H9 (cell line): Measurements from ENCODE around the gene AKT1S1. TPM values are rescaled to one million over a fixed set of nuclear protein-coding genes. Genes with fewer than 3 reads are reported as not detected.

ENCODE experiments used
- DNase-seq: peaks from one replicate; pipeline ENCODE4 v3.0.0-alpha.2; 2017
- H2AFZ ChIP-seq: one replicate; pipeline ENCODE4 v1.6.1; 2013; ENCODE audit warnings: mild to moderate bottlenecking, low read length, control low read depth, moderate library complexity
- H2AK5ac ChIP-seq: 2 replicates; pipeline ENCODE4 v1.6.1; 2013; ENCODE audit warnings: low read length, control low read depth, mixed read lengths; ENCODE audit not compliant: insufficient read length
- H2BK120ac ChIP-seq: one replicate; pipeline ENCODE4 v1.6.1; 2013; ENCODE audit warnings: low read depth, mild to moderate bottlenecking, low read length, control low read depth, inconsistent platforms; ENCODE audit not compliant: poor library complexity, severe bottlenecking
- H2BK12ac ChIP-seq: 2 replicates; pipeline ENCODE4 v1.6.1; 2013; ENCODE audit warnings: low read length, control low read depth, mixed read lengths, low read depth; ENCODE audit not compliant: insufficient read length
- H2BK15ac ChIP-seq: 2 replicates; pipeline ENCODE4 v1.6.1; 2013; ENCODE audit warnings: low read depth, low read length, control low read depth
- H2BK20ac ChIP-seq: one replicate; pipeline ENCODE4 v1.6.1; 2013; ENCODE audit warnings: low read depth, mild to moderate bottlenecking, low read length, control low read depth, inconsistent platforms; ENCODE audit not compliant: poor library complexity, severe bottlenecking
- H2BK5ac ChIP-seq: 2 replicates; pipeline ENCODE4 v1.6.1; 2013; ENCODE audit warnings: low read length, control low read depth, mixed read lengths; ENCODE audit not compliant: insufficient read length
- H3K14ac ChIP-seq: 2 replicates; pipeline ENCODE4 v1.6.1; 2013; ENCODE audit warnings: low read length, control low read depth; ENCODE audit not compliant: insufficient read depth
- H3K18ac ChIP-seq: 2 replicates; pipeline ENCODE4 v1.6.1; 2013; ENCODE audit warnings: low read depth, mild to moderate bottlenecking, mixed read lengths, low read length, control low read depth; ENCODE audit not compliant: insufficient read length
- H3K23ac ChIP-seq: 2 replicates; pipeline ENCODE4 v1.6.1; 2013; ENCODE audit warnings: low read length, control low read depth, mixed read lengths, low read depth; ENCODE audit not compliant: insufficient read length
- H3K23me2 ChIP-seq: 2 replicates; pipeline ENCODE4 v1.6.1; 2013; ENCODE audit warnings: low read depth, mild to moderate bottlenecking, mixed read lengths, low read length, control low read depth; ENCODE audit not compliant: insufficient read length, poor library complexity, severe bottlenecking
- H3K27ac ChIP-seq: 2 replicates; pipeline ENCODE4 v1.5.1; 2013; ENCODE audit warnings: low read length, control low read depth, mixed read lengths, low read depth; ENCODE audit not compliant: insufficient read length
- H3K27me3 ChIP-seq: 2 replicates; pipeline ENCODE4 v1.6.1; 2013; ENCODE audit warnings: low read length, control low read depth, inconsistent platforms; ENCODE audit not compliant: insufficient read depth
- H3K4ac ChIP-seq: 2 replicates; pipeline ENCODE4 v1.6.1; 2013; ENCODE audit warnings: low read depth, mild to moderate bottlenecking, control low read depth, inconsistent platforms, low read length, moderate library complexity
- H3K4me1 ChIP-seq: 2 replicates; pipeline ENCODE4 v1.6.1; 2013; ENCODE audit warnings: low read length, control low read depth, inconsistent platforms; ENCODE audit not compliant: insufficient read depth
- H3K4me2 ChIP-seq: 2 replicates; pipeline ENCODE4 v1.6.1; 2013; ENCODE audit warnings: low read length, control low read depth, mixed read lengths; ENCODE audit not compliant: insufficient read length, insufficient read depth
- H3K56ac ChIP-seq: 2 replicates; pipeline ENCODE4 v1.6.1; 2013; ENCODE audit warnings: low read depth, mild to moderate bottlenecking, mixed read lengths, low read length, control low read depth; ENCODE audit not compliant: insufficient read length
- H3K79me1 ChIP-seq: 2 replicates; pipeline ENCODE4 v1.6.1; 2013; ENCODE audit warnings: low read depth, mild to moderate bottlenecking, moderate library complexity, low read length, control low read depth, inconsistent platforms; ENCODE audit not compliant: insufficient read depth, poor library complexity, severe bottlenecking
- H3K79me2 ChIP-seq: 2 replicates; pipeline ENCODE4 v1.6.1; 2013; ENCODE audit warnings: low read length, control low read depth, inconsistent platforms; ENCODE audit not compliant: insufficient read depth
- H3K9ac ChIP-seq: 2 replicates; pipeline ENCODE4 v1.6.1; 2013; ENCODE audit warnings: low read length, control low read depth, mixed read lengths; ENCODE audit not compliant: insufficient read length; ENCODE audit errors: extremely low read depth
- H3K9me3 ChIP-seq: one replicate; pipeline ENCODE4 v1.6.1; 2013; ENCODE audit warnings: low read depth, low read length, inconsistent platforms; ENCODE audit not compliant: control insufficient read depth
- H3T11ph ChIP-seq: one replicate; pipeline ENCODE4 v1.6.1; 2013; ENCODE audit warnings: mild to moderate bottlenecking, low read length, control low read depth, inconsistent platforms
- H4K20me1 ChIP-seq: one replicate; pipeline ENCODE4 v1.6.1; 2013; ENCODE audit not compliant: control insufficient read depth, insufficient read length, insufficient read depth
- H4K5ac ChIP-seq: 2 replicates; pipeline ENCODE4 v1.6.1; 2013; ENCODE audit warnings: low read depth, mild to moderate bottlenecking, mixed read lengths, low read length, control low read depth; ENCODE audit not compliant: insufficient read length
- H4K8ac ChIP-seq: replicated peaks from 2 replicates; pipeline ENCODE4 v1.6.1; 2013; ENCODE audit warnings: low read length, control low read depth, mixed read lengths, low read depth; ENCODE audit not compliant: insufficient read length
- H4K91ac ChIP-seq: 2 replicates; pipeline ENCODE4 v1.6.1; 2013; ENCODE audit warnings: low read depth, mild to moderate bottlenecking, moderate library complexity, mixed read lengths, low read length, control low read depth; ENCODE audit not compliant: insufficient read length
- H3K27ac Mint-ChIP-seq, 3 experiments: 2 replicates in 2 of 3; 3 replicates in 1 of 3; pipeline ENCODE4 v1.8.0; 2020 to 2021; ENCODE audit warnings: mixed read lengths in 3 of 3, mild to moderate bottlenecking in 1 of 3, moderate library complexity in 1 of 3
- H3K27me3 Mint-ChIP-seq: 2 replicates; pipeline ENCODE4 v1.8.0; 2021; ENCODE audit warnings: low read depth, mild to moderate bottlenecking, moderate library complexity, mixed read lengths
- H3K36me3 Mint-ChIP-seq, 3 experiments: 2 replicates in 2 of 3; 3 replicates in 1 of 3; pipeline ENCODE4 v1.8.0; 2020 to 2021; ENCODE audit warnings: low read depth in 3 of 3, mixed read lengths in 3 of 3; ENCODE audit not compliant: insufficient read depth in 1 of 3
- H3K4me1 Mint-ChIP-seq, 2 experiments: 2 replicates each; pipeline ENCODE4 v1.8.0; 2020; ENCODE audit warnings: mixed read lengths in 2 of 2
- H3K4me3 Mint-ChIP-seq, 2 experiments: 2 replicates in 1 of 2; 3 replicates in 1 of 2; pipeline ENCODE4 v1.8.0; 2020 to 2021; ENCODE audit warnings: mild to moderate bottlenecking in 2 of 2, mixed read lengths in 2 of 2, moderate library complexity in 1 of 2
- H3K9me3 Mint-ChIP-seq, 2 experiments: 2 replicates in 1 of 2; 3 replicates in 1 of 2; pipeline ENCODE4 v1.8.0; 2020; ENCODE audit warnings: mild to moderate bottlenecking in 2 of 2, mixed read lengths in 2 of 2, moderate library complexity in 1 of 2
- WGBS: extraction: QIAGEN DNeasy Blood & Tissue Kit; methylation state at CpG from one replicate; pipeline ENCODE4 v1.1.7; 2013; ENCODE audit warnings: missing lambda C conversion rate, low lambda C conversion rate, mixed read lengths; ENCODE audit not compliant: insufficient read length; ENCODE audit errors: extremely low coverage; 5-methylcytosine and 5-hydroxymethylcytosine counted together
- total RNA-seq: library from RNA; stranded (reverse); gene quantifications from 2 replicates; pipeline ENCODE4 v1.2.1, GENCODE V29; 2021
- TF ChIP-seq, protein P1 (sequence below): fragments of 200-600 bp; sonication (generic); conservative IDR thresholded peaks from 3 replicates; pipeline ENCODE4 v1.8.0; 2021; ENCODE audit warnings: antibody characterized with exemption, mild to moderate bottlenecking

AKT1S1 gene
- total RNA-seq, 1 experiment from 2014 or later: 43.5 TPM

DNA sequence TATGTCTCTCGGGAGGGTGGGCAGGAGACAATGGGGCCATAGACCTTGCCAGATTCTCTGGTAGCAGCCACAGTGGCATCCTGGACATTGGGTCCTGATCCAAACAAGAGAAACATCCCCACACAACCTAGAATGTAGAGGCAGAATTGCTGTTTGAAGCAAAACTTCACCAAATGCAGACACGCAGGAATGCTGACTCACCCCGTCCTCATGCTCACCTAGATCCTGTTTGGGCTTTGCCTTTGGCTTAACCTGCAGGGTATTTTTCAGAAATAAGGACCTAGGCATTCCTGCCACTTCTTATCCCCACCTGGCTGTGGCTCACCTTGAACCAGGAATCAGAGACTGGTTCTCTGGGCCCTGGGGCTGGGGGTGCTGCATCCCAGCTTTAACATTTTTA is 7.6 kb upstream of the AKT1S1 start:
- Histone ChIP-seq H4K91ac (no peak overlapping the region), H3K27me3 (no peaks in the 10 kb centered on the region; the same call in 1 of the 2 replicates), H2BK20ac (no peak overlapping the region), H4K8ac (no peak overlapping the region), H3K18ac (no peak overlapping the region), H3K14ac (no peak overlapping the region), H3K56ac (no peak overlapping the region), H3K9ac (no peak overlapping the region), H3K23ac (no peak overlapping the region), H3K23me2 (no peaks in the 10 kb centered on the region), H3T11ph (no peak overlapping the region), H4K20me1 (no peaks in the 10 kb centered on the region), H3K9me3 (no peaks in the 10 kb centered on the region), H3K4ac (no peak overlapping the region), H3K4me2 (no peak overlapping the region), H2AFZ (no peak overlapping the region), H3K4me1 (no peaks in the 10 kb centered on the region), H2BK120ac (no peak overlapping the region), H3K79me2 (no peaks in the 10 kb centered on the region), H2BK15ac (no peak overlapping the region), H2BK12ac (no peak overlapping the region), H3K79me1 (no peaks in the 10 kb centered on the region), H2AK5ac (no peak overlapping the region), H2BK5ac (no peak overlapping the region), H3K27ac (no peak overlapping the region), H4K5ac (no peak overlapping the region)
- TF ChIP-seq, protein P1, sequence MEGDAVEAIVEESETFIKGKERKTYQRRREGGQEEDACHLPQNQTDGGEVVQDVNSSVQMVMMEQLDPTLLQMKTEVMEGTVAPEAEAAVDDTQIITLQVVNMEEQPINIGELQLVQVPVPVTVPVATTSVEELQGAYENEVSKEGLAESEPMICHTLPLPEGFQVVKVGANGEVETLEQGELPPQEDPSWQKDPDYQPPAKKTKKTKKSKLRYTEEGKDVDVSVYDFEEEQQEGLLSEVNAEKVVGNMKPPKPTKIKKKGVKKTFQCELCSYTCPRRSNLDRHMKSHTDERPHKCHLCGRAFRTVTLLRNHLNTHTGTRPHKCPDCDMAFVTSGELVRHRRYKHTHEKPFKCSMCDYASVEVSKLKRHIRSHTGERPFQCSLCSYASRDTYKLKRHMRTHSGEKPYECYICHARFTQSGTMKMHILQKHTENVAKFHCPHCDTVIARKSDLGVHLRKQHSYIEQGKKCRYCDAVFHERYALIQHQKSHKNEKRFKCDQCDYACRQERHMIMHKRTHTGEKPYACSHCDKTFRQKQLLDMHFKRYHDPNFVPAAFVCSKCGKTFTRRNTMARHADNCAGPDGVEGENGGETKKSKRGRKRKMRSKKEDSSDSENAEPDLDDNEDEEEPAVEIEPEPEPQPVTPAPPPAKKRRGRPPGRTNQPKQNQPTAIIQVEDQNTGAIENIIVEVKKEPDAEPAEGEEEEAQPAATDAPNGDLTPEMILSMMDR: no peak
- Mint-ChIP-seq H3K4me3 (no peak overlapping the region), H3K27me3 (peaks cover 6% of the 10 kb centered on the region; the same call in 1 of the 2 replicates), H3K27ac (no peak overlapping the region), H3K4me1 (0 out of 4 replicates have a peak, but pooled peaks cover 0 to 3% of the 10 kb centered on the region in 2 experiments), H3K36me3 (peaks cover 56 to 74% (median 69%) of the 10 kb centered on the region in 3 experiments), H3K9me3 (peaks cover 0 to 11% of the 10 kb centered on the region in 2 experiments; a peak in 1 of 5 replicates)
- DNase-seq: no peak
- no CpG with 5 or more reads among the region's 3 CpGs for WGBS
